OCI-LY1 (cell line): ENCODE results near the gene PPFIA4.

Experiments used
- H2AFZ ChIP-seq: fragments of 200-600 bp; sonication (generic), shearing (Covaris generic); 2 replicates; pipeline ENCODE4 v1.6.0; 2014; ENCODE audit warnings: antibody characterized with exemption, mild to moderate bottlenecking, low read length
- H3F3A ChIP-seq: fragments of 200-600 bp; sonication (generic), shearing (Covaris generic); 2 replicates; pipeline ENCODE4 v1.6.0; 2014; ENCODE audit warnings: mild to moderate bottlenecking, antibody characterized with exemption, low read length, moderate library complexity; ENCODE audit not compliant: insufficient read depth
- H3K27ac ChIP-seq: fragments of 200-600 bp; sonication (generic); 2 replicates; pipeline ENCODE4 v1.5.1; 2014; ENCODE audit warnings: low read length, mixed run types, mild to moderate bottlenecking, low read depth; ENCODE audit not compliant: poor library complexity, severe bottlenecking
- H3K27me3 ChIP-seq: fragments of 200-600 bp; sonication (generic); 2 replicates; pipeline ENCODE4 v1.6.0; 2014; ENCODE audit warnings: antibody characterized with exemption, mild to moderate bottlenecking, low read length, moderate library complexity; ENCODE audit not compliant: insufficient read depth
- H3K36me3 ChIP-seq: fragments of 200-600 bp; sonication (generic); 2 replicates; pipeline ENCODE4 v1.6.1; 2014; ENCODE audit warnings: mild to moderate bottlenecking, antibody characterized with exemption, low read length, moderate library complexity, mixed read lengths; ENCODE audit not compliant: insufficient read depth
- H3K4me1 ChIP-seq: fragments of 200-600 bp; sonication (generic); 2 replicates; pipeline ENCODE4 v1.5.1; 2014; ENCODE audit warnings: mild to moderate bottlenecking, low read length, moderate library complexity; ENCODE audit not compliant: insufficient read depth, severe bottlenecking
- H3K4me2 ChIP-seq: fragments of 200-600 bp; sonication (generic), shearing (Covaris generic); 2 replicates; pipeline ENCODE4 v1.6.1; 2014; ENCODE audit warnings: low read length
- H3K4me3 ChIP-seq: fragments of 200-600 bp; sonication (generic); 2 replicates; pipeline ENCODE4 v1.5.1; 2014; ENCODE audit warnings: low read length, low read depth, mild to moderate bottlenecking, mixed read lengths; ENCODE audit not compliant: poor library complexity, severe bottlenecking
- H3K79me2 ChIP-seq: fragments of 200-600 bp; shearing (Covaris generic); 2 replicates; pipeline ENCODE4 v1.6.1; 2016; ENCODE audit warnings: mixed run types, low read length, mixed read lengths; ENCODE audit not compliant: insufficient read depth
- H3K9ac ChIP-seq: fragments of 200-600 bp; sonication (generic), shearing (Covaris generic); 2 replicates; pipeline ENCODE4 v1.6.1; 2014; ENCODE audit warnings: mild to moderate bottlenecking, low read length, mixed read lengths
- H3K9me2 ChIP-seq: fragments of 200-600 bp; sonication (generic), shearing (Covaris generic); 2 replicates; pipeline ENCODE4 v1.6.1; 2014; ENCODE audit warnings: low read depth, mild to moderate bottlenecking, low read length, mixed read lengths
- H3K9me3 ChIP-seq: fragments of 200-600 bp; shearing (Covaris generic); 2 replicates; pipeline ENCODE4 v1.6.1; 2014; ENCODE audit warnings: low read length, mixed read lengths
- H4K20me1 ChIP-seq: fragments of 200-600 bp; sonication (generic), shearing (Covaris generic); 2 replicates; pipeline ENCODE4 v1.6.0; 2016; ENCODE audit warnings: mild to moderate bottlenecking, low read length; ENCODE audit not compliant: insufficient read depth
- CTCF ChIP-seq: fragments of 200-600 bp; sonication (generic), shearing (Covaris generic); IDR thresholded peaks from 2 replicates; pipeline ENCODE4 v1.5.1; 2017; ENCODE audit warnings: mild to moderate bottlenecking, antibody characterized with exemption, low read length, moderate library complexity, mixed read lengths
- EZH2 ChIP-seq: fragments of 200-600 bp; sonication (generic), shearing (Covaris generic); IDR thresholded peaks from 2 replicates; pipeline ENCODE4 v1.8.0; 2017; ENCODE audit warnings: borderline replicate concordance, mixed run types, mild to moderate bottlenecking, antibody characterized with exemption, low read length, moderate library complexity, mixed read lengths

The PPFIA4 gene

GRCh38 chr1:203060115-203060514, 33.8 kb downstream of the PPFIA4 start:
- H3K4me2 ChIP-seq: no peak overlapping the region

GRCh38 chr1:203063287-203063686, 37.0 kb downstream of the PPFIA4 start:
- Histone ChIP-seq H3K27ac (no peak overlapping the region), H3F3A (no peaks in the 10 kb centered on the region), H3K27me3 (peaks cover 14% of the 10 kb centered on the region; the same call in 1 of the 2 replicates), H4K20me1 (no peaks in the 10 kb centered on the region), H3K9me2 (no peaks in the 10 kb centered on the region), H3K36me3 (no peaks in the 10 kb centered on the region), H3K4me2 (no peak overlapping the region), H3K9ac (no peak overlapping the region), H3K4me3 (no peak overlapping the region), H2AFZ (no peak overlapping the region), H3K4me1 (no peaks in the 10 kb centered on the region), H3K79me2 (no peaks in the 10 kb centered on the region), H3K9me3 (no peaks in the 10 kb centered on the region)
- TF ChIP-seq CTCF: no peak
- TF ChIP-seq EZH2: no peak

More at GRCh38 chr1:203060115-203060514, 33.8 kb downstream of the PPFIA4 start:
- Histone ChIP-seq H2AFZ (no peak overlapping the region), H3K79me2 (no peaks in the 10 kb centered on the region), H3K9me2 (no peaks in the 10 kb centered on the region), H3K9ac (no peak overlapping the region), H3K4me1 (no peaks in the 10 kb centered on the region), H4K20me1 (no peaks in the 10 kb centered on the region), H3K27ac (no peak overlapping the region), H3K4me3 (no peak overlapping the region), H3K36me3 (no peaks in the 10 kb centered on the region), H3K27me3 (peaks cover 9% of the 10 kb centered on the region; the same call in 1 of the 2 replicates), H3K9me3 (no peaks in the 10 kb centered on the region), H3F3A (no peaks in the 10 kb centered on the region)
- TF ChIP-seq CTCF: no peak
- no peak for TF ChIP-seq EZH2

DNA sequence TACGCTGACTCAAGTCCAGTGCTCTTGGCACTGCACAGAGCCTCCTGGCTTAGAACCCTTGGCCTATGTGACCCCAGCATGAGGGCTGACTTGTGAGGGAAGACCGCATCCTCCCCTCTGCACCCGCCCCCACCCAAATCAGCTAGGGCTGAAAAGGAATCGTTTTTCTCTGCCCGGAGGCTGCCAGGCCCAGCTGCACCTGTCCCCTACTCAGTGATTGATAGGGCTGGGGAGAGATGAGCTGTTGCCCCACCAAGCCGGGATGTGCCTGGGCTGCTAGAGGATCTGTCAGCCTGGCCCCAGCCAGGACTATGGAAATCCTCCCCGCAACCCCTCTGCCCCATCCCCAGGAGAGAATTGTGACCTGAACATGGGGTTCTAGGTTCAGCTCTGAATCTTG, 38.9 kb downstream of the PPFIA4 start:
- Histone ChIP-seq H2AFZ (no peak overlapping the region), H3K27ac (no peak overlapping the region), H3K79me2 (no peaks in the 10 kb centered on the region), H3K9ac (no peak overlapping the region), H3K9me2 (no peaks in the 10 kb centered on the region), H3K9me3 (no peaks in the 10 kb centered on the region), H3K36me3 (no peaks in the 10 kb centered on the region), H3K4me3 (no peak overlapping the region), H3K27me3 (peaks cover 9% of the 10 kb centered on the region; the same call in 1 of the 2 replicates), H3K4me2 (no peak overlapping the region), H3F3A (no peaks in the 10 kb centered on the region), H4K20me1 (no peaks in the 10 kb centered on the region), H3K4me1 (no peaks in the 10 kb centered on the region)
- TF ChIP-seq CTCF (no peak), EZH2 (no peak)
